Endothelial cell of hepatic sinusoid (primary cell): ENCODE results near the gene NOS1AP.

Source experiments
- in situ Hi-C: cut with HindIII; loops from 2 replicates; pipeline ENCODE4 v1.10.0; 2017; ENCODE audit warnings: low sequenced_read_pairs

NOS1AP gene

GRCh38 chr1:162359523-162360236 is 290.2 kb downstream of the NOS1AP start:
- in situ Hi-C loops: no loop called here

DNA sequence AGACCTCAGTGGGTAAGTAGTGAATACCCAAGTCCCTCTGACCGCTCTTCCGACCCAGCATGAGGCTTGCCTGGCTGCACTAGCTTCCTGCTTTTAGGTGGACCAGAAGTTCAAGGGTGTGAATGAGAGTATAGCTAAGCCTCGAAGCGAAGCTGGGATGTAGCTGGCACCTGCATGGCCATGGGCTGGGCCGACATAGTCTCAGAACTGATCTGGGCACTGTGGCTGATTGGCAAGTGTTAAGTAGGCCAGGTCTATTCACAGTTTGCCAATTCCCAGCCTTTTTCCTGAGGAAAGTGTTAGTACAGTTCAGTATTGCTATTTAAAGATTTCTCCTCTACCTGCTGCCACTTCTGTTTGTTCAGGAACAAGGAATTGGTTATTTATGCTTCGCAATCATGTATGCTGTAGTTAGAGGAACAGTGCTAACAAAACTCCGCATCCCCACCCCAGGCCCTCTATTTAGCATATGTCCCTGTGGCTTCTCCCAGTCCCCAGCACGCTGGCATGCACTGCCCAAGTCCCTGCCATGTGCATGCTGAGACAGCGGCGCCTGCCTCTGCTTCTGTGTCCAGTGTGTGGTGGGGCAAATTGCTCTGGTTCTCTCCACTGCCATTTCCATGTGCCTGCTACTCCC is 290.9 kb downstream of the NOS1AP start:
- in situ Hi-C loops: no loop called here

- in situ Hi-C loops: no loop called here
Measured at GRCh38 chr1:162360874-162361260, 291.4 kb downstream of the NOS1AP start.

- in situ Hi-C loops: no loop called here
Measured at GRCh38 chr1:162361349-162361748, 291.9 kb downstream of the NOS1AP start.

DNA sequence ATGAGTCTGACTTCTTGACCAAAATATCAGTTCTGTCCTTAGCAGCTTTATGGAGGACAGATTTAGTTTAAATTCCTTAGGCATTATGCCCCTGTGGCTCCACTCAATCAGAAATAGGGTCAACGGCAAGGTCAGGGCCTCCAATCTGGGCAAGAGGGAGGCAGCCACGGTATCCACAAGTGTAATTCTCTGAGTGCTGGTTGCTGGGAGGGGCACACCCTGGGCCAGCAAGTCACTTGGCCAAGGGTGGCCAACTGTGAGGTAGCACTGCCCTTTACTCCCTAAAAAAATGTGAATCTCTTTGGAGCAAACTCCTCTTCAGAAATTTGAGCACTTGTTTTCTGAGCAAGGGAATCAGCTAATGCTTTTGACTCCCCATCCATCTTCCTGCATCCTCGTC is 294.3 kb downstream of the NOS1AP start:
- in situ Hi-C loops: no loop called here

- in situ Hi-C loops: no loop called here
Measured at GRCh38 chr1:162364498-162364897, 295.0 kb downstream of the NOS1AP start.

DNA sequence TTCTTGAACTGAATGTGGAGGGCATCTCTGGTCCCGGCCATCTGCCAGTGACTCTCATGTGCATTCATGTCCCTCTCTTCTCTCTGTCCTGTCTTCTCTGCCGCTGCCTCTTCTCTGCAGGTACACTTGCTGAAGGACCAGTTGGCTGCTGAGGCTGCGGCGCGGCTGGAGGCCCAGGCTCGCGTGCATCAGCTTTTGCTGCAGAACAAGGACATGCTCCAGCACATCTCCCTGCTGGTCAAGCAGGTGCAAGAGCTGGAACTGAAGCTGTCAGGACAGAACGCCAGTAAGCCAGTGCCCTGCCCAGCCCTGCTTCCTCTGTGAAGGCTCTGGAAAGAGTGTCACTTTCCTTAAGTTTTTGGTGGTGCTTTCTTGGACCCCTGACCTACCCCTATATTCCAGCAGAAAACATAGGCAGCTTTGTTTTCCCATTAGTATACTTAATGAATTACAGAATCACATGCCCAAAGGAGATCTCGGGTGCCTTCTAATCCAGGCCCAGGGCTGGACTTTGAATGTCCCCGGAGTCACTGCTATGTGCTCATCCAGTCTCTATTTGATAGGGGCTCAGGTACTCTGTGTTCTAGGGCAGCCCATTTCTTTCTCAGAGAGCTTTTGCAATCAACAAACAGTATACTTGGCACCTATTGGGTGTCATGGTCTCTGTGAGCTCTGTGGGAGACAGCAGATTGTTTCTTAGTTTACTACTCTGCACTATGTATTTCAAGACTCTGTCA is 296.0 kb downstream of the NOS1AP start:
- in situ Hi-C loops: no loop called here

DNA sequence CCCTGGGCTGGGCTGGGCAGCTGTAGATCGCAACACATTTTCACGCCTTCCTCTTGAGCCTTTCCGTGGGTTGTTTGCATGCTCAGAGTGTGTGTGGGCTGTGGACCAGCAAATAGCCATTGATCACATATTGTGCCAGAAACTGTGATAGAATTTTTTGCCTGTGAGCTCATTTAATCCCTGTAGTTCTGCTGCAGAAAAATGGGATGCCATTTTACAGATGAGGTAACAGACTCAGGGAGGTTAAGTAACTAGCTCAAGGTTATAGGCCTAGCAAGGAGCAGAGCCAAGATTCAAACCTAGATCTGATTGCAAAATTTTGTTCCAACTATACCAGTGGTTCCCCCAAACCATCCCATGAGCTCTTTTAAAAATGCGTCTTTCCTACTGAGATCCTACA is 296.7 kb downstream of the NOS1AP start:
- in situ Hi-C loops: no loop called here

- in situ Hi-C loops: no loop called here
Measured at GRCh38 chr1:162366671-162367070, 297.2 kb downstream of the NOS1AP start.

GRCh38 chr1:162367073-162367472 is 297.6 kb downstream of the NOS1AP start:
- in situ Hi-C loops: no loop called here

DNA sequence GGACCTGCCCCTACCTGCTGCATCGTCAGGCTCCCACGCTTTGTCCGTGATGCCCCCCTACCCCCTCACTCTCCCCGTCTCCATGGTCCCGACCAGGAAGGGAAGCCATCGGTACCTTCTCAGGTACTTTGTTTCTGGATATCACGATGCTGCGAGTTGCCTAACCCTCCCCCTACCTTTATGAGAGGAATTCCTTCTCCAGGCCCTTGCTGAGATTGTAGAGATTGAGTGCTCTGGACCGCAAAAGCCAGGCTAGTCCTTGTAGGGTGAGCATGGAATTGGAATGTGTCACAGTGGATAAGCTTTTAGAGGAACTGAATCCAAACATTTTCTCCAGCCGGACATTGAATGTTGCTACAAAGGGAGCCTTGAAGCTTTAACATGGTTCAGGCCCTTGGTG is 298.3 kb downstream of the NOS1AP start:
- in situ Hi-C loops: no loop called here

GRCh38 chr1:162368451-162368850 is 299.0 kb downstream of the NOS1AP start:
- in situ Hi-C loops: no loop called here

DNA sequence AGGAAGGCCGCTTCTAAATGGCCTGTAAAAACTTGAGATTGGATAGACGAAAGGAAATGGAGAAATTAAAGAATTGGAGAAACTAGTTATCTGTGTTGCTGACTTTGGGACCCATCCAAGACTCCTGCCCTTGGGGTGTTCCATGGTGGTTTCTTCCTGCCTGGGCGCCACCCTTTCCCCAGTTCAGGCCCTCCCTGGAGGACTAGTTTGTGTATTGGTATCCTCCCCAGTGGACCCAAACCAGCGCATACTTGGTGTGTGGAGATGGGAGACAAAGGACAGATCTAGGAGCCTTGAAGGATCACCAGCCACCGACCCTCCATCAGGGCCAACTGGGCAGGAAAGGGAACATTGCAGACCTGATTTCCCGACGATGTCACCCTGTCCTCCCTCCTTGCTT is 300.1 kb downstream of the NOS1AP start:
- in situ Hi-C loops: no loop called here

- in situ Hi-C loops: no loop called here
Measured at GRCh38 chr1:162370161-162370560, 300.7 kb downstream of the NOS1AP start.

GRCh38 chr1:162370721-162371120 is 301.2 kb downstream of the NOS1AP start:
- in situ Hi-C loops: no loop called here

GRCh38 chr1:162371611-162372010 is 302.1 kb downstream of the NOS1AP start:
- in situ Hi-C loops: no loop called here

GRCh38 chr1:162372159-162373071 is 302.9 kb downstream of the NOS1AP start:
- in situ Hi-C loops: no loop called here

DNA sequence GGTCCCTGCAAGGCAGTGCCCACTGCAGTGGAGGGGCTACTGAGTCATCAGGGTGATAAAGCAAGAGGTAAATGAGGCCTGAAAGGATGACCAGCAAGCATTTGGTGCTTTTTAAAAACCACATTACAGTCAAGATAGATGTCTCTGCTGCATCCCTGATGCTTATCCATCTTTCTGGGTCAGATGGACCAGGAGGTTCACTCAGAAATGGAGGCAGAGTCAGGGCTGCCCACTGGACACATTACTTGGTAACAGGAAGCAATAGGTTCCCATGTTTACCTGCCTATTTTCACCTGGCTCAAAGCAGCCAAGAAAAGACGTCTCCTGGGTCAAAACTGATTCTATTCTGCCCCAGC is 303.6 kb downstream of the NOS1AP start:
- in situ Hi-C loops: no loop called here

DNA sequence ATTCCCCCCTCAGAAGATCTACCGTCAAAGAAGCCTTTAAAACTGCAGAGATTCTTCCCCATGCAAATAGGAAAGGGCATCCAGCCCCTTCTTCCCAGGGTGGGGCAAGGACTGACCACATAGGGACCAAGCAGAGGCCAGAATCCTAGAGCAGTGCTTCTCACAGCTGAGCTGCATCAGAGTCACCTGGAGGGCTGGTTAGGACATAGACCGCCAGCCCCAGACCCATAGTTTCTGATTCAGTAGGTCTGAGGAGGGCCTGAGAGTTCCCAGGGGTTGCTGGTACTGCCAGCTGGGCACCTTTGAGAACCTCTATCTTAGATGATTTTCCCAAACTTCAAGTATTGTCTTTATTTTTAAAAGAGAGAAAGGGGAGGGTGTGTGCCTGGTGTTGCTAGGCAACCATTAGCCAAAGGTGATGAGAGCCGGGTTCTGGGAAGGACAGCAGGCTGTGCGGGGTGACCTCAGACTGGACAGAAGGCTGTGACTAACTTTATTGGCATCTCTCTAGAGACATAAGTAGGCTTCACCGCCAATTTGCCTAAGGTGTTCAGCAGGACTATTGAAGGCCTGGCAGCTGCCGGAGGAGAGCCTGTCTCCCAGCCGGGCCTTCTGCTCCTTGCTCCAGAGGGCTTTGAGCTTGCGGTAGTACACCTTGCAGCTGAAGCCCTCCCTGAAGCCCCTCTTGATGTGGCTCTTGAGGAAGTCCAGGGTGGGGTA is 304.2 kb downstream of the NOS1AP start:
- in situ Hi-C loops: no loop called here

DNA sequence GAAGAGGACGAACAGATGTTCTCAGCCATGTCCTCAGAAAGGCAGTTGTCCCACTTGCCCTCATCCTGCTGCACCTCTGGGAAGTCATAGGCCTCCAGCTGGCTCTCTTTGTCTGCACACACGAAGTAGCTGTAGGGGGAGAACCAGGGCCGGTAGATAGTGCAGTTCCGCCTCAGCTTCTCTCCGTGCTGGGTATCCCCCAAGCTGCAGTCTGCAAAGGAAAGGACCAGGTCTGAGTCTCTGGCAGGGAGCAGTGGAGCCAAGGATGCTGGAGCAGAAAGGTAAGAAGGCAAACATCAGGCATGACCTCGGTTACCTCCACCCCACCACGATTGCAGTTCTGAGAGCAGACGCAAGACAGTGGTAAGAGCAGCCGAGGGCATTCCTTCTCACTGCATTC is 304.9 kb downstream of the NOS1AP start:
- in situ Hi-C loops: no loop called here
